Tongue (tissue), 2 donors: ENCODE results near the gene PCSK5. TPM values are rescaled to one million over a fixed set of nuclear protein-coding genes. Genes with fewer than 3 reads are reported as not detected.
"Not testable (repeated sequence)": the region's sequence is repeated elsewhere in the genome, so short reads cannot be mapped to it uniquely, and the experiment has no call there.

Experiments used
- DNase-seq: peaks from one replicate; pipeline ENCODE4 v3.0.0-alpha.2; 2015
- total RNA-seq: library from RNA; depleted of rRNA; stranded (reverse); fragments of >200 nt; gene quantifications from one replicate; pipeline ENCODE4 v1.2.3, GENCODE V29; 2014

The PCSK5 gene
- total RNA-seq, 1 donor from 2014 or later: 35.1 TPM

DNA sequence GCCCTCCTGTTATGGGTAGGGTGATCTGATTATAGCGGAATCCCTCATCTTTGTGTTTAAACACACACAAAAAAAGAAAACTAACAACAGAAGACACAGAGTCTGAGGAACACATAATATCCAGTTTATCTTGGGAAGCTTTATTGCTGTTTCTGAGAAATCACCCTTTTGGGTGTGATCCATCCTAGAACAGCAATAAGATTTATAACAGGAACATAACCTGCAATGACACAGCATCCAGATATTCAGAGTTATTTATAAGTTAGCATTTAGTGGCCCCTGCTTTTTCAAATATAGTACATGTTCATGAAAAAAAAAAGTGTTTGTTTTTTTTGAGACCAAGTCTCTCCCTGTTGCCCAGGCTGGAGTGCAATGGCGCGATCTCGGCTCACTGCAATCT is 423.8 kb downstream of the PCSK5 start:
- DNase-seq: no peak

DNA sequence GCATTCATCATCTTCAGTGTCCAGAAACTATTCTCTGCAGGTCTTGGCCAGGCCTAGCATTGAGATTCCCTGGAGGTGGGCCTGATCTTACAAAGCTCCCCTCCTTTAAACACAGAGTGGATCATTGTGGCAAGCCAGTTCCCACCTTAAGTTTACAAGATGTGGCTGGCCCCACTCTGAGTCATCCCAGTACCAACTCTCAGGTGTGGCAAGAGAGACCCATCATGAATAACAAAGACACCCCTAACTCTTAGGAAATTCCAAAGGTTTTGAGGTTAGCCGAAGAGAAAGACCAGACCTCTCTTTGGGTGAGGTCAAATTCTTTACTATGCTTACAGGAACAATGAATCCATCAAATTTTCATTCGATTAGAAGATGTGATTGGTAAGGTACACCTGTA is 425.6 kb downstream of the PCSK5 start:
- DNase-seq: no peak

DNA sequence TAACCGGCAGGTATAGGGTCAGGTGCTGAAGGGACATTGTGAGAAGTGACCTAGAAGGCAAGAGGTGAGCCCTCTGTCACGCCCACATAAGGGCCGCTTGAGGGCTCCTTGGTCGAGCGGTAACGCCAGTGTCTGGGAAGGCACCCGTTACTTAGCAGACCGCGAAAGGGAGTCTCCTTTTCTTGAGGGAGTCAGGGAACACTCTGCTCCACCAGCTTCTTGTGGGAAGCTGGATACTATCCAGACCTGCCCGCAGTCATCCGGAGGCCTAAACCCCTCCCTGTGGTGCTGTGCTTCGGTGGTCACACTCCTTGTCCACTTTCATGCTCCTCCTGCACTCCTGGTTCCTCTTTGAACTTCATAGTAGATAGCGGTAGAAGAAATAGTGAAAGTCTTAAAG is 429.0 kb downstream of the PCSK5 start:
- DNase-seq: not testable (repeated sequence)

DNA sequence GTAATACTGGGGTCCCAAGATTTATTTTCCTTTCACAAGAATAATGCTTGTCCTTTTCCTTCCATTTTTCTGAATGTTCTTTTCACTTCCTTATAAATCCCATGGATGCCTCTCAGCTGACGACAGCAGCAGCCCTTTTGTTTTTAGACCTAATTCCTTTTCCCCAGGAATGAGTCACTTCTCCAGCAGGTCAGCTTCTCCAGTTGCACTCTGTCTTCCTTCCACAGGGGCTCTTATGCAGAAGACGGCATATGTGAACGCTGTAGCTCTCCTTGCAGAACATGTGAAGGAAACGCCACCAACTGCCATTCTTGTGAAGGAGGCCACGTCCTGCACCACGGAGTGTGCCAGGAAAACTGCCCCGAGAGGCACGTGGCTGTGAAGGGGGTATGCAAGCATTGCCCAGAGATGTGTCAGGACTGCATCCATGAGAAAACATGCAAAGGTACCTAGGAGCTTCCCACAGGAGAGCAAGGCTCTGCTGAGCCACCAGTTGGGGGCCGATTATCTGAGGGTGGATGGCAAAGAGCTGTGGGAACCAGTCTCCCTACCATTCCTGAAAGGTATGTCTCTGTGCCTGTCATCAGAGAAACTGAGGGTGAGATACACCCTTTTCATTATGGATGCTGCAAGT is 430.8 kb downstream of the PCSK5 start:
- no peak for DNase-seq

DNA sequence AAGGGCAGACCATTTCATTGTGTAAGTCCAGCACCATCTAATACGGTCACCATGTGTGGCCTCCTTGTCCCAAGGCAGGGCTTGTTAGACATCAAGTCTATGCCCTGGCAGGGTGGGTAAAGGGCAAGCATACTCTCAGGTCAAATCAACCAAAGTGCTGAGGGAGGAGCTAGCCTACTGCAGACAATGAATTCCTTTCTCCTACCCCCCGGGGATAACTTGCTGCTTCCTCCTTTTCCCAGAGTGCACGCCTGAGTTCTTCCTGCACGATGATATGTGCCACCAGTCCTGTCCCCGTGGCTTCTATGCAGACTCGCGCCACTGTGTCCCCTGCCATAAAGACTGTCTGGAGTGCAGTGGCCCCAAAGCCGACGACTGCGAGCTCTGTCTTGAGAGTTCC is 432.3 kb downstream of the PCSK5 start:
- no peak for DNase-seq

DNA sequence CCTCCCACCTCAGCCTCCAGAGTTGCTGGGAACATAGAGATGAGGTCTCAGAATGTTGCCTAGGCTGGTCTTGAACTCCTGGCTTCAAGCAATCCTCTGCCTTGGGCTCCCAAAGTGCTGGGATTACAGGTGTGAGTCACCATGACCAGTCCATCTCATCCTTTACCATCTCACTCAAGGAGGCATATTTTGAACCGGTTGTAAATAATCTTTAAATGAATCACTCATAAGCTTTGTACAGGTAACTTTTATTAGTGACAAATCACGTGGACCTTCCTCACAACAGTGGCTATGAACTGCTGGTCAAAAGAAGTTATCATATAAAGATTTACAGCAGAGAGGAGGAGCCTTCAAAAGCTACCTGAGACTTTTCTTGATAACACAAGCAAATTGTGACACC is 433.0 kb downstream of the PCSK5 start:
- no peak for DNase-seq

DNA sequence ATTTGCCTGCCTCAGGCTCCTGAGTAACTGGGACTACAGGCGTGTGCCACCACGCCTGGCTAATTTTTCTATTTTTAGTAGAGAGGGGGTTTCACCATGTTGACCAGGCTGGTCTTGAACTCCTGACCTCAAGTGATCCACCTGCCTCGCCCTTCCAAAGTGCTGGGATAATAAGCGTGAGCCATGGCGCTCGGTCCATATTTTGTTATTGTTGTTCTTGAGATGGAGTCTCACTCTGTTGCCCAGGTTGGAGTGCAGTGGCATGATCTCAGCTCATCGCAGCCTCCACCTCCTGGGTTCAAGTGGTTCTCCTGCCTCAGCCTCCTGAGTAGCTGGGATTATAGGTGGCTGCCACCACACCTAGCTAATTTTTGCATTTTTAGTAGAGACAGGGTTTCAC is 433.6 kb downstream of the PCSK5 start:
- not testable (repeated sequence) for DNase-seq

DNA sequence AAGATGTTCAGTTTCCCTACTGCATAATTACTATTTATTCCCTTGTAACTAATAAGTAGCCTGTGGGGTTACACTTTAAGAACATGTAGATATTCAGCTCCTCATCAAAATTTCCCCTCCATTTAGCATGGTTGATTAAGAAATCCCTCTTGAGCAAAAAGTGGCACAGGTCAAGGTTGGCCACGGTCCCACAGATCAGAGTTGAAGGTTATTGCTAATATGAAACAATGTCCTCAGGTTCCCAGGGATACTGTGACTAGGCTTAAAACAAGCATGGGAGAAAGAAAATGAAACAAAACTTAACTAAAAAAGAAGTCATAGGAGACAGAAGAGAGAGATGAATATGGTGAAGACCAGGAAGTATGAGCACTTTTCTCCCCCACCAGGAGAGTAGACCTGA is 439.6 kb downstream of the PCSK5 start:
- DNase-seq: no peak

DNA sequence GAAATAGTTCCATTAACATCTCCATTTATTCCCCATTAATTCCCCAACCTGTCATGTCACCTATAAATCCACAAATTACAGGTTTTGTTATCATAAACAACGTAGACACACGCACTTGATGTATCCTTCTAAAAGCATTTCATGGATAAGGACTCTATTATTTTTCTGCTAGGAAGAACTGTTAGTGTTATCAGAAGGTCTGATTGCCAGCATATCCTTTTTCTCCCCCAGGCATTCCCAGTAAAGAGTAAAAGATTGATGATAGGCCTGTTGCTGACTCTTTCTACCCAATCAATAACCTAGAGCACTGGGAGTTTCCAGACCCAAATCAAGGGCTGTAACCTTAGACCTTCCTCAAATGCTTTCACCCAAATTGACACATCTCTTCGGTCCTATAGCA is 442.9 kb downstream of the PCSK5 start:
- DNase-seq: no peak

DNA sequence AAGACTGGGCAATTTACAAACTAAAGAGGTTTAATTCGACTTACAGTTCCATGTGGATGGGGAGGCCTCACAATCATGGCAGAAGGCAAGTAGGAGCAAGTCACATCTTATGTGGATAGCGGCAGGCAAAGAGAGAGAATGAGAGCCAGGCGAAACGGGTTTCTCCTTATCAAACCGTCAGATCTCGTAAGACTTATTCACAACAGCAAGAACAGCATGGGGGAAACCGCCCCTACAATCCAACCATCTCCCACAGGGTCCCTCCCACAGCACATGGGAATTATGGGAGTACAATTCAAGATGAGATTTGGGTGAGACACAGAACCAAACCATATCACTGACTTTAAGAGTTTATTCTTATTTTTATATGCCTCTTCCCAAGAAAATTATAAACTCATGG is 443.5 kb downstream of the PCSK5 start:
- DNase-seq: no peak

DNA sequence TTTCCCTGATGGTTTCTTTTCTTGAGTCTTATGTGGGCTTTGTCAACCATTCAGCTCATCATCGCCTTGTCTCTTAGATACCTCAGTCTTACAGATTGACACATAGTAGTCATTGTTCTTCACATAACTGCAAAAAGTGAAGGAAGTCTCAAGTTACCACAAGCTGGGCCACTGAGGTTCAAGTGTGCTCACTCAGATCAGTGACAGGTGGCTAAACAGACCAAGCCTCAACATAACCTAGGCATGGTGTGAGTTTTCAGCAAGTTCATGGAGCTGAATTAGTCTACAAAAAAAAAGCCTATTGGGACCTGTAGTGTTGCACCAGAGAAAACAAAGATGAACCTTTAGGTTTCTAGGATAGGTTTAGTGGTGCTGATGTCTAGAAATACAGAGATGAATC is 445.6 kb downstream of the PCSK5 start:
- DNase-seq: no peak

DNA sequence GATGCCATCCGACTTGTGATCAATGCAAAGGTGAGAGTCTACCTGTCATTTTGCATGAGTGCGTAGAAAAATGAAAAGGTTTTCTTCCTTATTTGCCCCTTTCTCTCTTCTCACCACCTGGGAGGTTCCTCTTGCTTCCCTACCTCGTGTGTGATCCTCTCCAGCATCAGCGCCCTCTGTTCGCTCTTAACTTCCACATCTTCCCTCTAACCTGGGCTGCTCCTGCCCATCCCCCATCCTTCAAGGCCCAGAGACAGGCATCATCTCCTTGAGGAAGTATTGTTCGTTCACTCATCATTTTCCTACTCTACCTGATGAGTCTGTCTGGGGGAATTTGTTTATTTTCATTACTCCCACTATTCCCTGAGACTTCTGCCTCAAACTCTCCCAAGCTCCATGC is 447.9 kb downstream of the PCSK5 start:
- no peak for DNase-seq

DNA sequence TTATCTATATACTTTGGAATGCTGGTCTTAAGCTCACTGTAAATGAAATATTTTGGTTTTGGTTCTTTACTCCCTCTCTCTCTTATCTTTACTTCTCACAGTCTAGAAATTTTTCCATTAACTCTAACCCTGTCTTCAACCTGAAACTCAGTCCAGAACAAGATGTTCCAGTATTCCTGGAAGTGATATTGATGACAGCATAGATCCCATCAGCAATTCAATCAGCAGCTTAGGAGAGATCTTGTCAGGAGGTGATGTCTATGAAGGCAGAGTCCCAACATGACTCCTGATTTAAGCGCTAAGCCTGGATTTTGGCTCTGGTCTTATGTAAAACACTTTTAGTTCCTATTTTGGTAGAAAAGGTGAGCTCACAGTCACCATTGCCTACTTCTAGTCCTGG is 451.1 kb downstream of the PCSK5 start:
- DNase-seq: no peak

DNA sequence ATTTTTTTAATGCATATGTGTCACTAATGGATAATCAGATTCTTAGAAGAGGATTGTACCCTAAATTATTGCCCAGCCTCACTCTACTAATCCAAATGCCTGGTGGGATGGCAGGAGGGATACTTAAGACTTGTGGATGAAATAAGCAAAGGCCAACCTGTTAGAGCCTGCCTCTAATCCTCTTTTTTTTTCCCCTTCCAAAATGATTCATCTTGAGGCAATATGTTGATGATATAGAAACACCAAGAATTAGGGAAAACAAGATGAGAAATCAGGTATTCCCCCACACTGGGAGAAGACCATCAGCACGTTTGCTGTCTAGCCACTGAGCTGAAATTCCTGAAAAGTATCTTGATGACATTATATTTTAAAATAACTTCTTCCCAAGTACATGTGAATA is 451.7 kb downstream of the PCSK5 start:
- no peak for DNase-seq

DNA sequence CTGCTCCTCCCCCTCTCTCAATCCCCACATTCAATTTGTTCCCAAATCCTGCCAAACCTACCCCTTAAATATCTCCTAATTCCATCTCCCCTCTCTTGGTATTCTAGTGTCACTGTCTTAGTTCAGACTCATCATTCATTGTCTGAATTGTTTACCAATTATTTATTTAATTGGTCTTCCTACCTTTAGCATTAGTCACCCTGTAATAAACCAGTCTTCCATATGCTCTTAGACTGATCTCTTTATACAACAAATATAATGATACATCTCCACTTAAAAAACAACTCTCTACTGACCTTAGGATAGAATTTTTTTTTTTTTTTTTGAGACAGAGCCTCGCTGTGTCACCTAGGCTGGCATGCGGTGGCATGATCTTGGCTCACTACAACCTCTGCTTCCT is 452.4 kb downstream of the PCSK5 start:
- DNase-seq: no peak

DNA sequence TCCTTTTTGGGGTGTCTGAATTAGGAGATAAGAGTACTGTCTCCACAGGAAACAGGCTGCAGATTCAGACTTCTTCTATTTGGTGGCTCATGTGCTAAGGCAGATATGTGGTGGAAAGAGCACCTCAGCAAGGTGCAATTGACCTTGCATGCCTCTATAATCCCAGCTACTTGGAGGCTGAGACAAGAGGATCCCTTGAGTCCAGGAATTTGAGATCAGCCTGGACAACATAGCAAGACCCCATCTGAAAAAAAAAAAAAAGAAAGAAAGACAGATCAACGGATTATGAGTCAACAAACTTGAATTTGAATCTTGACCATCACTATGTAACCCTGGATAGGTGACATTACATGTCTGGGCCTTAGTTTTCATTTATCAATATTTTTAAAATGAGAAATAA is 459.4 kb downstream of the PCSK5 start:
- DNase-seq: no peak

DNA sequence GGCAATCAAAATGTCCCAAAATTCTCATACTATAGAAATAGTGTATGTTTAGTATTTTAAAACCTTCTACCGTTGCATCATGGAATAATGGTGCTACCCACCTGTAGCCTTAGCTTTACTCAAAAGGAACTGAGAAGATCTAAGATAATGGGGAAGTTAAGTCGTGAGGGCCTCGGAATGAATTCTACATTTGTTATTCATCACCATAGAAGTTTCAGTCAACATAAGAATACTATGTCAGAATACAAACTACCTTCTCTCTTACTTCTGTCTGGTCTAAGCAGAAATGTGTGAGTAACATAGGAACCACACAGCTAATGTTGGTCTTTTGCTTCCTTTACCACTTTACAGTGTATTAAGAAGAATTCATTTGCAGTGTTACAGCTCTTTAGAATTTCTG is 460.5 kb downstream of the PCSK5 start:
- DNase-seq: no peak

DNA sequence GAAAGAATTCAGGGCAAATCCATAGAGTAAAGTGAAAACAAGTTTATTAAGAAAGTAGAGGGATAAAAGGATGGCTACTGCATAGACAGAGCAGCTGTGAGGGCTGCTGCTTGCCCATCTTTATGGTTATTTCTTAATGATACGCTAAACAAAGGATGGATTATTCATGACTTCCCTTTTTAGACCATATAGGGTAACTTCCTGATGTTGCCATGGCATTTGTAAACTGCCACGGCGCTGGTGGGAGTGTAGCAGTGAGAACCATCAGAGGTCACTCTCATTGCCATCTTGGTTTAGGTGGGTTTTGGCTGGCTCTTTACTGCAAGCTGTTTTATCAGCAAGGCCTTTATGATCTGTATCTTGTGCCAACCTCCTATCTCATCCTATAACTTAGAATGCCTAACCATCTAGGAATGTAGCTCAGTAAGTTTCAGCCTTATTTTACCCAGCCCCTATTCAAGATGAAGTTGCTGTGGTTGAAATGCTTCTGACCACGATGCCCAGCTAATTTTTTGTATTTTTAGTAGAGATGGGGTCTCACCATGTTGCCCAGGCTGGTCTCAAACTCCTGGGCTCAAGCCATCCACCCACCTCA is 461.6 kb downstream of the PCSK5 start:
- no peak for DNase-seq

DNA sequence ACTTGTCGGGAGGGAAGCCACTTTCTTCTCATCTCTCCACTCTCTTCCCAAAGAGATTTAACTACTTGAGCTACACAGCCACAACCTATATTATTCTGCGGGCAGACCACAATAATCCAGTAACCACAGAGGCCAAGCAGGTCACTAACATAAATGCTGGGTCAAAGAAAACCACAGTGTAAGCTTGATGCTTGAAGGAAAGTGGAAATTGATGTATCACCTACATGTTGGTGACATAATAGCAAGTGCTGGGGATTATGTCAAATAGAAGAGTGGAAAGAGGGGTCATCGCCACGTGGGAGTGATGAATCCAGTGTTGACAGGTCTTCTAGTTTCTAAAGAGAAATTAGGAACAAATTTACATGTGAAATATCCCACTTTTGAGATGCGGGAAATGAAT is 462.8 kb downstream of the PCSK5 start:
- no peak for DNase-seq

DNA sequence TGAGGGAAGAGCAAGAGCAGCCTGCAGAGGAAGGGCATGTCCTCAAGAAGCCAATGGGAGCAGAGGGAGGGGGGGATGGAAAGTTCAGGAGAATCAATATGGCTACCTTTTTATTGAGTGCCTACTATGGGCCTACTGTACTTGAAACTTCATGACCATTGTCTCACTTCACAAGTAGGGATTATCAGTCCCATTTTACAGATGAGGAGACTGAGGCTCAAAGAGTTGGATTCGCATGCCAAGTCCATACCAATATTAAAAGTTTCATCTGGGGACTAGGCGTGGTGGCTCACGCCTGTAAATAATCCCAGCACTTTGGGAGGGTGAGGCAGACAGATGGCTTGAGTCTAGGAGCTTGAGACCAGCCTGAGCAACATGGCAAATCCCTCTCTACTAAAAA is 463.7 kb downstream of the PCSK5 start:
- no peak for DNase-seq

DNA sequence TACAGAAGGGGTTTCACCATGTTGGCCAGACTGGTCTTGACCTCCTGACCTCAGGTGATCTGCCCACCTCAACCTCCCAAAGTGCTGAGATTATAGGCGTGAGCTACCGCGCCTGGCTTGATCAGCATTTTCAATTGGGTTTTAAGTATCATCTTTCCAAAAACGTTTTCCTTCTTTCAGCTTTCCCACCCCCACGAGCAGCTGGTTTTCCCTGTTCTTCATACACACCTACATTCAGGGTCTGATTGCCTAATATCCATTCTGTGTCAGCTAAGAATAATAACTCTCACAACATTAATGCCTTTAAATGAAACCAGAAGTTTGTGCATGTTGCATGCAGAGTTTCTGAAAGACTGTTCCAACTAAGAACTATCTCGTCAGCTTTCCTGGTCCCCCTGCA is 465.4 kb downstream of the PCSK5 start:
- no peak for DNase-seq

DNA sequence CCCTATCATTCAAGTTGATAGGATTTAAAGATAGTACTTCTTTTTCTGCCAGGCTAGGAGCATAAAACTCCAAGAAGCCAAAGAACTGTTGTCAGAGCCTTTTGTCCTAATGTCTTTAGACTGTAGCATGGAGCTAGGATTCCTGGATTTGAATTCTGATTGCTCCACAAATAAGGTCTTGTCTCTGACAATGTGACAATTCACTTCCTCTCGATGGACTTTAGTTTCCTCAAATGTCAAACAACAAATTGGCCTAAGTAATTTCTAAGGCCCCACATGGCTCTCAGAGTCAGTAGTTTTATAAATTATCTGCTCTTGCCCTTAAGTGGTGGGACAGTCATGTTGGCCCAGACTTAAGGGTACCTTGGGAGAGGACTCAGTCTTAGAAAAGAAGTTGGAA is 467.1 kb downstream of the PCSK5 start:
- DNase-seq: no peak

DNA sequence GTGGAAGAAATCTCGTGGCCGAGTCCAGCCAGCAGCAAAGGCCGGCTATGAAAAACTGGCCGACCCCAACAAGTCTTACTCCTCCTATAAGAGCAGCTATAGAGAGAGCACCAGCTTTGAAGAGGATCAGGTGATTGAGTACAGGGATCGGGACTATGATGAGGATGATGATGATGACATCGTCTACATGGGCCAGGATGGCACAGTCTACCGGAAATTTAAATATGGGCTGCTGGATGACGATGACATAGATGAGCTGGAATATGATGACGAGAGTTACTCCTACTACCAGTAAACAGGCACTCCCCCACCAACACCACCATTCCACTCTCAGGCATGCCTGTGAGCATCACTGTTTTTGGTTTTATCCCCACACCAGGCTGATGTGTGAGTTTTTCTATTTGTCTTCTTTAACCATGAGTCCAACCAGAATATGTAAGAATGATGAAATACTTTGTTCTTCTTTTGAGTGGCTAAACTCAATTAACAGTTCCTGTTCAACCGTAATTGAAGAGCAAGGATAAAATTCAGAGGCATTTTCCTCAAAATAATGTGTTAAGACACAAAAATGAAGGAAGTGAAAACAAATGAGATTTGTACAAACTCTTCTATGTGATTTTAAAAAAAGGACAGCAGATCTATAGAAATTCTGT is 468.3 kb downstream of the PCSK5 start:
- DNase-seq: no peak

DNA sequence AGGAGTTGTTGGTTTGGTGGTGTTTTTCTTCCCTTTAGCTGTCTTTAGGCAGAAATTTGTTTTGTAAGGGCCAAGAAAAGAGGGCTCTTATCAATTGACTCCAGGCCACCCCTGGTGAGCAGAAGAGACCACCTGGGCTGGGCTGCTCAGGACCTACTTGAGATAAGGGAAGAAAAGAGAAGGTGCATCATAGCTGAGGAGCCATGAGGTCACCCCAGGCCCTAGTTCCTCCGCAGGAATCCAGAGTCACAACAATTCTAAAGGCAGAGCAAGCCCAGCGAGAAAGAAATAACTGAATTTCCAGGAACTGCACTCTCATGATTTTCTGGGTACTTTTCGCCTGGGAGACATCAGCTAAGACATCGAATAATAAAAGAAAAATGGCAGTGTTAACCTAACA is 468.9 kb downstream of the PCSK5 start:
- no peak for DNase-seq
